ENCODE results near the gene SLC25A25. TPM values are rescaled to one million over a fixed set of nuclear protein-coding genes. Genes with fewer than 3 reads are reported as not detected.

The SLC25A25 gene
- polyA plus RNA-seq, 1 donor: 19.4 TPM

DNA sequence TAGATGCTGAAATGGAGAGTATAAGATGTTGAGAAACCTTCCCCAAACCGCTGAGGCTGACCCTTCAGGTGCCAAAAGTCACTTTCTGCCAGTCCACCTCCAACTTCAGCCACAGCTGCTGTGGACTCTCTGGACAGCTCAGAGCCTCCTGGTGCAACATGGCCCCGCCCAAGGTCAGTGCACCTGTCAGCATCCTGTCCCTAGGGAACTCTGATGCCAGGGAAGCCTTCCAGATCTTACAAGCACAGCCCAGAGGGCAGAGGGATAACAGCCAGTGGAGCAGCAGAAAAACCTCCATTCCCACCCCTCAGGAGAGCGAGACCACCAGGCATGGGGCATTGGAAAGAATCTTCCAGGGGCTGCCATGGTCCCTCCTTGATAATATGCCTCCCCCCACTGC is 70.0 kb downstream of the SLC25A25 start:
- no peak for DNase-seq
- H3K27me3 ChIP-seq (ENCODE audit: control insufficient read depth, insufficient read depth, low read length): no peaks in the 10 kb centered on the region
- no CpG with 5 or more reads among the region's 3 CpGs for WGBS (ENCODE audit: insufficient coverage, low lambda C conversion rate)
- H3K36me3 ChIP-seq (ENCODE audit: control insufficient read depth, insufficient read depth, low read length): no peaks in the 10 kb centered on the region
- H3K4me3 ChIP-seq (ENCODE audit: low read length): no peak overlapping the region
- no peaks in the 10 kb centered on the region for H3K9me3 ChIP-seq (ENCODE audit: control insufficient read depth, low read depth, low read length)
- H3K4me1 ChIP-seq (ENCODE audit: control insufficient read depth, insufficient read depth, low read length): peaks cover 7% of the 10 kb centered on the region
- H3K27ac ChIP-seq (ENCODE audit: low read length): no peak overlapping the region

DNA sequence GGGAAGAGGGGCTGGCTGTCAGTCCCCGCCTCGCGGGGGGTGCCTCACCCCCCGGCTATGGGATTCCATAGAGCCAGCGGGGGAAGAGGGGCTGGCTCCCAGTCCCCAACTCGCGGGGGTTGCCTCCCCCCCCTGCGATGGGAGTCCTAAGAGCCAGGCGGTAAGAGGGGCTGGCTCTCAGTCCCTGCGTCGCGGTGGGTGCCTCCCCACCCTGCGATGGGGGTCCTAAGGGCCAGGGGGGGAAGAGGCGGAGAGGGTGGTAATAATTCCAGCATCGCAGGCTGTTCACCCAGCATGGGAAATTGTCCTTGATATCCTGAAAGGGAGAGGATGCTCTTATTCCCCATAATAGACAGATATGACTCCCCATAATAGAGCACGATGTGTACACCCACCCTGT is 71.6 kb downstream of the SLC25A25 start:
- H3K4me3 ChIP-seq (ENCODE audit: low read length): peak overlapping the region; percentile 33
- H3K36me3 ChIP-seq (ENCODE audit: control insufficient read depth, insufficient read depth, low read length): no peaks in the 10 kb centered on the region
- H3K27me3 ChIP-seq (ENCODE audit: control insufficient read depth, insufficient read depth, low read length): no peaks in the 10 kb centered on the region
- H3K27ac ChIP-seq (ENCODE audit: low read length): no peak overlapping the region
- H3K9me3 ChIP-seq (ENCODE audit: control insufficient read depth, low read depth, low read length): no peaks in the 10 kb centered on the region
- no peak for DNase-seq
- peaks cover 7% of the 10 kb centered on the region for H3K4me1 ChIP-seq (ENCODE audit: control insufficient read depth, insufficient read depth, low read length)
- WGBS (ENCODE audit: insufficient coverage, low lambda C conversion rate): no CpG with 5 or more reads among the region's 16 CpGs

DNA sequence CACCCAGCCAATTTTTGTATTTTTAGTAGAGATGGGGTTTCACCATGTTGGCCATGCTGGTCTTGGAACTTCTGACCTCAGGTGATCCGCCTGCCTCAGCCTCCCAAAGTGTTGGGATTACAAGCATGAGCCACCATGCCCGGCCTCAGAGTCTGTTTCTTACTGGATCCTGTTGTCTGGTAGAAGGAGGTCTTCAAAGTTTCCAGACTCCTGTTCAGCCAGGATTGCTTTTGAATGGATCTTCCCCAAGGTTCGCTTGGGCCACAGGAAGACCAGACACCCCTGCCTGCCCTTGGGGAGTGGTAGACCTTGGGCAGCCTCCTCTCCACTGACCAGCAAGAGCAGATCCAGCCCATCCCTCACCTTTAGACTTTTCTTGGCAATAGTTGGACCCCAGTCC is 73.6 kb downstream of the SLC25A25 start:
- Histone ChIP-seq H3K9me3 (ENCODE audit: control insufficient read depth, low read depth, low read length) (no peaks in the 10 kb centered on the region), H3K36me3 (ENCODE audit: control insufficient read depth, insufficient read depth, low read length) (no peaks in the 10 kb centered on the region), H3K4me1 (ENCODE audit: control insufficient read depth, insufficient read depth, low read length) (peaks cover 18% of the 10 kb centered on the region), H3K27ac (ENCODE audit: low read length) (no peak overlapping the region), H3K27me3 (ENCODE audit: control insufficient read depth, insufficient read depth, low read length) (no peaks in the 10 kb centered on the region), H3K4me3 (ENCODE audit: low read length) (no peak overlapping the region)
- WGBS (ENCODE audit: insufficient coverage, low lambda C conversion rate): no CpG with 5 or more reads among the region's 3 CpGs
- DNase-seq: no peak

DNA sequence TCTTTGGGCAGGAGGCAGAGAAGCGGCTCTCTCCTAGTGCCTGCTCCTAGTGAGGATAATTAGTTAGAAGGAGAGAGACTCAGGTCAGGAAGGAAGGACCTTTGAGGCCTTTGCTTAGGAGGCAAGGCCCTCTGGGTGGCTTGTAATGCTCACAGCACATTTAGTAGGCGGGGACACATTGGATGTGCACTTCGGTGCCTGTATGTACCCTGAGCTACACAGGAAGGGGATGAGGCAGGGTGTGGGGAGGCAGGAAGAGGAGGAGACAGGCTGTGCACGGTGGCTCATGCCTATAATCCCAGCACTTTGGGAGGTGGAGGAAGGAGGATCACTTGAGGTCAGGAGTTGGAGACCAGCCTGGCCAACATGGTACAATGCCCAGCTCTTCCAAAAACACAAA is 74.0 kb downstream of the SLC25A25 start:
- DNase-seq: no peak
- Histone ChIP-seq H3K4me1 (ENCODE audit: control insufficient read depth, insufficient read depth, low read length) (peaks cover 18% of the 10 kb centered on the region), H3K36me3 (ENCODE audit: control insufficient read depth, insufficient read depth, low read length) (no peaks in the 10 kb centered on the region), H3K9me3 (ENCODE audit: control insufficient read depth, low read depth, low read length) (no peaks in the 10 kb centered on the region), H3K27ac (ENCODE audit: low read length) (no peak overlapping the region), H3K4me3 (ENCODE audit: low read length) (no peak overlapping the region), H3K27me3 (ENCODE audit: control insufficient read depth, insufficient read depth, low read length) (no peaks in the 10 kb centered on the region)
- WGBS (ENCODE audit: insufficient coverage, low lambda C conversion rate): no CpG with 5 or more reads among the region's 4 CpGs

DNA sequence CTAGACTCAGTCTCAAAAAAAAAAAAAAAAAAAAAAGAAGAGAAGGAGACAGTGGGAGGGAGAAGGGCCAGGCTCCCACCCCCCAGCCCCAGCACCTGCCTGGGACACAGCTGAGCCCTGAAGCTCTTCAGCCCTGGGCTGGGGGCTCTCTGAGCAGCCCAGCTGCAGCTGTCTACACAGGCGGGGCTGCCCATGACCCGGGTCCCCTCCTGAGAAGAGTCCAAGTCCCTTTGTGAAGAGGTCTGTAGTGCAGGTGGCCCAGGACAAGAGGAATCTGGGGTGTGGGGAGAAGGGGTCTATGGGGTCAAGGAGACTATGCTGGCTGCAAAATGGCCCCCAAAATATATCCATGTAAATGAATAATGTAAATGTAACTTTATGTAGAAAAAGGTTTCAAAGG is 74.6 kb downstream of the SLC25A25 start:
- DNase-seq: no peak
- no peaks in the 10 kb centered on the region for H3K27me3 ChIP-seq (ENCODE audit: control insufficient read depth, insufficient read depth, low read length)
- no peaks in the 10 kb centered on the region for H3K36me3 ChIP-seq (ENCODE audit: control insufficient read depth, insufficient read depth, low read length)
- H3K9me3 ChIP-seq (ENCODE audit: control insufficient read depth, low read depth, low read length): no peaks in the 10 kb centered on the region
- WGBS (ENCODE audit: insufficient coverage, low lambda C conversion rate): no CpG with 5 or more reads among the region's 2 CpGs
- H3K4me3 ChIP-seq (ENCODE audit: low read length): no peak overlapping the region
- peaks cover 18% of the 10 kb centered on the region for H3K4me1 ChIP-seq (ENCODE audit: control insufficient read depth, insufficient read depth, low read length)
- no peak overlapping the region for H3K27ac ChIP-seq (ENCODE audit: low read length)

DNA sequence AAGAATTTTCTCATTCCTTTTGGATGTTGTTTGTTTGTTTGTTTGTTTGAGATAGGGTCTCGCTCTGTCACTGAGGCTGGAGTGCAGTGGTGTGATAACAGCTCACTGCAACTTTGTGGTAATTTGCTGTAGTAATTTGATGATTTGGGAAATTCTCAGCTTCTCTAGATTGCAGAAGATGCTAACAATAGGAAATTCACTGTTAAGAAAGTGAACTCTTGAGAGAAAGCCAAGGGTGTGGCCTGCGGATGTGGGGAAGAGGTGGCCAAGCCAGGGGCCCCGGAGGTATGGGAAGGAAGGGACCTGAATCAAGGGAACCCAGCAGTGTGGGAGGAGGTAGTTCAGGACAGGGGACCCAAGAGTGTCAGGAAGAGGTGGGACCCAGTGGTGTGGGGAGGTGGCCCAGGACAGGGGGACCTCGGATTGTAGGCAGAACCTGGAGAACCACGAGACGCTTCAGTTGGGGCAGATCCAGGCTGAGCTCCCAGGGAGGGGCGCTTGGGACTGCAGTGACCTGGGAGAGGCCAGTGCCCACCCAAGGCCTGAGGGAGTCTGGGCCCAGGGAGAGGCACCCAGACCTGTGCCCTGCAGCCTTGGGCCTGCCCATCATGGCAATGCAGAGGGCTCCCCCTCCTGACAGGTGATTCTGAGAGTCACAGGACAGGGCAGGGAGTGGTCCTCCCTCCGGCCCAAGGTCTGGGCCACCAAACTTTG is 75.7 kb downstream of the SLC25A25 start:
- no peak overlapping the region for H3K27ac ChIP-seq (ENCODE audit: low read length)
- no peaks in the 10 kb centered on the region for H3K9me3 ChIP-seq (ENCODE audit: control insufficient read depth, low read depth, low read length)
- 100% methylated on average over 1 of the region's 8 CpGs for WGBS (ENCODE audit: insufficient coverage, low lambda C conversion rate)
- no peaks in the 10 kb centered on the region for H3K27me3 ChIP-seq (ENCODE audit: control insufficient read depth, insufficient read depth, low read length)
- DNase-seq: no peak
- H3K36me3 ChIP-seq (ENCODE audit: control insufficient read depth, insufficient read depth, low read length): no peaks in the 10 kb centered on the region
- peaks cover 24% of the 10 kb centered on the region for H3K4me1 ChIP-seq (ENCODE audit: control insufficient read depth, insufficient read depth, low read length)
- H3K4me3 ChIP-seq (ENCODE audit: low read length): no peak overlapping the region

DNA sequence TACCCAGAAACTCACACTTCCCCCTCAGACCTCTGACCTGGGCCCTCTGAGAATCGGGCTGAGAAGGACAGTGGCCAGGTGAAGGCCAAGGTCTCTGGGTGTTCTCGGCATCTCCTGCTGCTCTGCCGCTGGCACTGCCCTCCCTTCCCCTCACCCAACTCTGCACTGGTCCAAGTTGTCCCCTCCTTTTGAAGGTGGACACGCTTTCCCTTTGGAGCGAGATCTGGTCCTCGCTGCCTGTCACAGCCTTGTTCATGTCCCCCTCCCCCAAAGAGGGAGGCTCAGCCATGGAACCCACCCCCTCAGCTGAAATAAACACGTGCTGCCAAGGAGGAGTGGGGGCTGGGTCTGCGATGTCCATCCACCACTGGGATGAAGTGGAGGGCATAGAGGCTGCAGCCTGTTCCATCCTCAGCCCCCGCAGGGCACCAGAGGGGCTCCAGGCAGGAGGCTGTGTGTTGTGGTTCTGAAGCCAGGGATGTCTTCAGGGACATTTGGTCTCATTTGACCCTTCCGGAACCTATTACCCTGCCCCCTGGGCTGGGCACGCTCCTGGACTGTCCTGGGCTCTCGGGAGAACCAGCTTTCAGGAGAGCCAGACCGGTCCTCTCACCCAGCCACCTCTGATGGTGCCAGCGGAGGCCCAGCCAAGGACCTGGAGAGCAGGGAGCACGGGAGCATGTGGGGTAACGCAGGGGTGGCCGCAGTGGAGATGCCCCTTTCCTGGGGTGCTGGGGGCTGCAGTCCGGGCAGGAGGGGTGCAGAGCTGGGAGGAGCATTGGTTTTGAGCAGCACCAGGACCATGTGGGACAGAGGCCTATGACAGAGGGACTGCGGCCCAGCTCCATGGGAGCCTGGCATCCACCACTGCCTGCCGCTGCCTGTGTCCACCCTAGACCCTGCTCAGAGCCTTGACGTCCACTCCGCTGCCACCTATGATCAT is 76.5 kb downstream of the SLC25A25 start:
- no peak for DNase-seq
- Histone ChIP-seq H3K4me3 (ENCODE audit: low read length) (no peak overlapping the region), H3K36me3 (ENCODE audit: control insufficient read depth, insufficient read depth, low read length) (no peaks in the 10 kb centered on the region), H3K9me3 (ENCODE audit: control insufficient read depth, low read depth, low read length) (no peaks in the 10 kb centered on the region), H3K4me1 (ENCODE audit: control insufficient read depth, insufficient read depth, low read length) (peaks cover 33% of the 10 kb centered on the region), H3K27me3 (ENCODE audit: control insufficient read depth, insufficient read depth, low read length) (no peaks in the 10 kb centered on the region), H3K27ac (ENCODE audit: low read length) (no peak overlapping the region)
- no CpG with 5 or more reads among the region's 22 CpGs for WGBS (ENCODE audit: insufficient coverage, low lambda C conversion rate)

DNA sequence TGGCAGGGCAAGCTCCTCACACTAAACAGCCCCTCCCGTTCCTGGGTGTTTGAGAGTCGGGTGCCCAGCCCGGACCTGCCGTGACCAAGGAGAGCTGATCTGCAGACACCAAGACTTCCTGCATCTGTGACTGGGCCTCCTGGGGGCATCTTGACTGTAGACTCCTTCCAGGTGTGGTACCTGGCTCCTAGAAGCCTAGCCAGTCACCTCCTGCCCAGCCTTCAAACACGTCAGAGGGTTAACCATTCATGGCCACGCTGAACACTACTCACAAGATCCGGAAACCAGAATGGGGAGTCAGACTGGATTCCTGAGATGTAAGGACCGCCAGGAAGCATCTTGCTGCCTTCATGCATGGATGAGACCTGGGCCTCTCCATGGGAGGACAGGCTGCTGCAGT is 77.5 kb downstream of the SLC25A25 start:
- Histone ChIP-seq H3K36me3 (ENCODE audit: control insufficient read depth, insufficient read depth, low read length) (no peaks in the 10 kb centered on the region), H3K4me1 (ENCODE audit: control insufficient read depth, insufficient read depth, low read length) (peaks cover 35% of the 10 kb centered on the region), H3K9me3 (ENCODE audit: control insufficient read depth, low read depth, low read length) (no peaks in the 10 kb centered on the region), H3K27me3 (ENCODE audit: control insufficient read depth, insufficient read depth, low read length) (no peaks in the 10 kb centered on the region), H3K4me3 (ENCODE audit: low read length) (no peak overlapping the region), H3K27ac (ENCODE audit: low read length) (no peak overlapping the region)
- DNase-seq: no peak
- no CpG with 5 or more reads among the region's 8 CpGs for WGBS (ENCODE audit: insufficient coverage, low lambda C conversion rate)

DNA sequence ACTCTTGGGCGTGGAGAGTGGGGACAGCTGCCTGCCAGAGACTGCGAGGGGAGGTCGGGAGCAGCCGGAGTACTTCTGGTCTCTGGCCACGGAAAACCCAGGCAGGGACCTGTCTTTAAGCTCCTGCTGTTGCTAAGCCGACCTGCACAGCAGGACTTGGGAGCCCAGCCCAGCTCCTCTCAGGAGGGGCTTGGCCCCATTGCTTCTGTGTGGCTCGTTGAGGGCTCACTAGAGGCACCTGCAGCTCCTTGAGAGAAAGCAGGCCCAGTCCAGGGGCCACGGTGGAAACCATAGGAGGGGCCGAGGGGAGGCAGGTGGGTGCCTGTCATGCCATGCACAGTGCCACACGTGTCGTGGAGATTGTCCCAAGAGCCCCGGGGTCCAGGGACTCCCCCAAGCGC is 77.9 kb downstream of the SLC25A25 start:
- no peak for DNase-seq
- Histone ChIP-seq H3K27me3 (ENCODE audit: control insufficient read depth, insufficient read depth, low read length) (no peaks in the 10 kb centered on the region), H3K4me1 (ENCODE audit: control insufficient read depth, insufficient read depth, low read length) (peaks cover 38% of the 10 kb centered on the region), H3K27ac (ENCODE audit: low read length) (no peak overlapping the region), H3K36me3 (ENCODE audit: control insufficient read depth, insufficient read depth, low read length) (no peaks in the 10 kb centered on the region), H3K4me3 (ENCODE audit: low read length) (no peak overlapping the region), H3K9me3 (ENCODE audit: control insufficient read depth, low read depth, low read length) (no peaks in the 10 kb centered on the region)
- WGBS (ENCODE audit: insufficient coverage, low lambda C conversion rate): no CpG with 5 or more reads among the region's 13 CpGs

DNA sequence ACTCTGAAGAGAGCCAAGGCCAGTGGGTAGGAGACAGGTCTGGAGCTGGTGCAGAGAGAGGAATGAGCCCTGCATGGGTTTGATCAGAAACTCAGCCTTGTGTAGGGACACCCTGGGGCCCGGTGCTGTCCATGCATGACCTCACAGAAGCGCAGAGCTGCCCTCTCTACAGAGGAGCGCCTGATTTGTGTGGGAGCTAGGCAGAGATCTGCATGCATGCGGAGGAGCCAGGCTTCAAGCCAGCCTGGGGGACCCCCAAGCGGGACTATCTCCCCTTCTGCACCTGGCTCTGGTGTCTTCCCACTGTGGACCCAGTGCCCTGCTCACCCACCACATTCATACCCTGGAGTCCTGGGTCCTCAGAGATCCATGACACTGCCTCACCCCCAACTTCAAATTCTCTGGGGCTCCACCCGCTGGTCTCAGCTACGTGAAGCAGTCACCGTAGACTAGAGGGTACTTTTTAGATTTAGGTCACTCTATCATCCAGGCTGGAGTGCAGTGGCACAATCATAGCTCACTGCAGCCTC is 78.6 kb downstream of the SLC25A25 start:
- Histone ChIP-seq H3K4me1 (ENCODE audit: control insufficient read depth, insufficient read depth, low read length) (peaks cover 39% of the 10 kb centered on the region), H3K36me3 (ENCODE audit: control insufficient read depth, insufficient read depth, low read length) (no peaks in the 10 kb centered on the region), H3K4me3 (ENCODE audit: low read length) (no peak overlapping the region), H3K27ac (ENCODE audit: low read length) (no peak overlapping the region), H3K9me3 (ENCODE audit: control insufficient read depth, low read depth, low read length) (no peaks in the 10 kb centered on the region), H3K27me3 (ENCODE audit: control insufficient read depth, insufficient read depth, low read length) (no peaks in the 10 kb centered on the region)
- no peak for DNase-seq
- WGBS (ENCODE audit: insufficient coverage, low lambda C conversion rate): no CpG with 5 or more reads among the region's 8 CpGs

Data from large intestine (tissue), 3 donors.